Left ventricle myocardium inferior (tissue), 1 donor: ENCODE data around the gene MAPKBP1. TPM values are rescaled to one million over a fixed set of nuclear protein-coding genes. Genes with fewer than 3 reads are reported as not detected.

Experiments used
- DNase-seq: peaks from one replicate; pipeline ENCODE4 v3.0.0-alpha.2; 2020
- H3K27ac ChIP-seq: fragments of 200-600 bp; replicated peaks from 2 replicates; pipeline ENCODE4 v1.8.0; 2021
- H3K27me3 ChIP-seq: fragments of 200-600 bp; 2 replicates; pipeline ENCODE4 v1.8.0; 2021; ENCODE audit warnings: low read depth
- H3K36me3 ChIP-seq: fragments of 200-600 bp; 2 replicates; pipeline ENCODE4 v1.8.0; 2021
- H3K4me1 ChIP-seq: fragments of 200-600 bp; 2 replicates; pipeline ENCODE4 v1.8.0; 2021
- H3K4me3 ChIP-seq: fragments of 200-600 bp; 2 replicates; pipeline ENCODE4 v1.8.0; 2021; ENCODE audit warnings: mild to moderate bottlenecking, moderate library complexity
- H3K9me3 ChIP-seq: fragments of 200-600 bp; replicated peaks from 2 replicates; pipeline ENCODE4 v1.8.0; 2021
- intact Hi-C: fragments of 100-400 bp; cut with micrococcal nuclease; formaldehyde crosslinking; loops from one replicate; pipeline ENCODE4 v1.11.0; 2022
- total RNA-seq: library from RNA; stranded (reverse); fragmentation: NEBNext Ultra II Directional; extraction: Animal tissue kit (Norgen Biotek cat#: 25700); gene quantifications from one replicate; pipeline ENCODE4 v1.2.1, GENCODE V29; 2021
- TF ChIP-seq, protein P1 (sequence below): fragments of 200-600 bp; IDR thresholded peaks from 2 replicates; pipeline ENCODE4 v1.8.0; 2021; ENCODE audit warnings: antibody characterized with exemption, mild to moderate bottlenecking, borderline replicate concordance
- donor health status: DM: no; HTN: yes; CAD: no; lungs with severe emphysema.

MAPKBP1 gene
- total RNA-seq, 1 donor from 2014 or later, result 13.6 TPM

- H3K27ac ChIP-seq, result no peak overlapping the region
- TF ChIP-seq, protein P1, sequence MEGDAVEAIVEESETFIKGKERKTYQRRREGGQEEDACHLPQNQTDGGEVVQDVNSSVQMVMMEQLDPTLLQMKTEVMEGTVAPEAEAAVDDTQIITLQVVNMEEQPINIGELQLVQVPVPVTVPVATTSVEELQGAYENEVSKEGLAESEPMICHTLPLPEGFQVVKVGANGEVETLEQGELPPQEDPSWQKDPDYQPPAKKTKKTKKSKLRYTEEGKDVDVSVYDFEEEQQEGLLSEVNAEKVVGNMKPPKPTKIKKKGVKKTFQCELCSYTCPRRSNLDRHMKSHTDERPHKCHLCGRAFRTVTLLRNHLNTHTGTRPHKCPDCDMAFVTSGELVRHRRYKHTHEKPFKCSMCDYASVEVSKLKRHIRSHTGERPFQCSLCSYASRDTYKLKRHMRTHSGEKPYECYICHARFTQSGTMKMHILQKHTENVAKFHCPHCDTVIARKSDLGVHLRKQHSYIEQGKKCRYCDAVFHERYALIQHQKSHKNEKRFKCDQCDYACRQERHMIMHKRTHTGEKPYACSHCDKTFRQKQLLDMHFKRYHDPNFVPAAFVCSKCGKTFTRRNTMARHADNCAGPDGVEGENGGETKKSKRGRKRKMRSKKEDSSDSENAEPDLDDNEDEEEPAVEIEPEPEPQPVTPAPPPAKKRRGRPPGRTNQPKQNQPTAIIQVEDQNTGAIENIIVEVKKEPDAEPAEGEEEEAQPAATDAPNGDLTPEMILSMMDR, result no peak
- H3K36me3 ChIP-seq, result no peaks in the 10 kb centered on the region
- no peak for DNase-seq
- H3K27me3 ChIP-seq, result no peaks in the 10 kb centered on the region
- no peaks in the 10 kb centered on the region for H3K9me3 ChIP-seq
- H3K4me1 ChIP-seq, result peaks cover 10% of the 10 kb centered on the region
- H3K4me3 ChIP-seq, result no peak overlapping the region
- intact Hi-C loops, result no loop called here
Measured at GRCh38 chr15:41861736-41862356, 87.6 kb downstream of the MAPKBP1 start.

DNA sequence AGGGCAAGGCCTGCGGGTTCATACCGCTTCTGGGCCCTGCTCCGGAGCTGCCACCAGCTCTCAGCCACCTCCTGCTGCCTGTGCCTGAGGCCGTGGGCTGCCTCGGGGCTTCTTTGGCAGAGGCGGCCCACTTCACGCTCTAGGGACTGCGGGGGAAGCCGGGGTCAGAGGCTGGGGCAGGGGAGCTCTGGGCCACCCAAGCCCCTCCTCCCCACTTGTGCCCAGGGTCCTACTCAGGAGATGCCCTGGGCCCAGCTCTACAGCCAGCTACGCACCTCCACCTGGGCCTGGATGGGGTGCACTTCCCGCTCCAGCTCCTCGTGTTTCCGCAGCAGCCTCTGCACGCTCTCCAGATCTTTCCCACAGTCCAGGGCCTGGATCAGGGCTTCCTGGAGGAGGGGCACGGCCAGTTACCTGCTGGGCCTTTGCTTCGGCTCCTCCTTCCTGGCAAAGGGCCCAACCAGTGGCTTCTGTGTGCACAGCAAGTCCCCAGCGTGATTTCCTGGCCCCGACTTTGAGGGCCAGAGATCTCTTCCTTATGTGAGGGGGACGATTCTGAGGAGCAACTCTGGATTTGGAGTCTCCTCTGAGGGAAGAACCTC, 88.3 kb downstream of the MAPKBP1 start:
- Histone ChIP-seq H3K9me3 (no peaks in the 10 kb centered on the region), H3K36me3 (no peaks in the 10 kb centered on the region), H3K27ac (no peak overlapping the region), H3K4me3 (no peak overlapping the region), H3K4me1 (peaks cover 10% of the 10 kb centered on the region), H3K27me3 (no peaks in the 10 kb centered on the region)
- TF ChIP-seq, protein P1, result no peak
- intact Hi-C loops, result no loop called here
- DNase-seq, result no peak

GRCh38 chr15:41865490-41866055, 91.3 kb downstream of the MAPKBP1 start:
- intact Hi-C loops, result no loop called here
- DNase-seq, result no peak
- TF ChIP-seq, protein P1, result no peak

GRCh38 chr15:41866263-41866703, 92.0 kb downstream of the MAPKBP1 start:
- peaks cover 9% of the 10 kb centered on the region for H3K4me1 ChIP-seq
- intact Hi-C loops, result no loop called here
- DNase-seq, result no peak

More at GRCh38 chr15:41865490-41866055, 91.3 kb downstream of the MAPKBP1 start:
- H3K36me3 ChIP-seq, result no peaks in the 10 kb centered on the region
- no peak overlapping the region for H3K4me3 ChIP-seq
- H3K27ac ChIP-seq, result no peak overlapping the region
- H3K9me3 ChIP-seq, result no peaks in the 10 kb centered on the region
- peaks cover 2% of the 10 kb centered on the region for H3K4me1 ChIP-seq
- no peaks in the 10 kb centered on the region for H3K27me3 ChIP-seq

DNA sequence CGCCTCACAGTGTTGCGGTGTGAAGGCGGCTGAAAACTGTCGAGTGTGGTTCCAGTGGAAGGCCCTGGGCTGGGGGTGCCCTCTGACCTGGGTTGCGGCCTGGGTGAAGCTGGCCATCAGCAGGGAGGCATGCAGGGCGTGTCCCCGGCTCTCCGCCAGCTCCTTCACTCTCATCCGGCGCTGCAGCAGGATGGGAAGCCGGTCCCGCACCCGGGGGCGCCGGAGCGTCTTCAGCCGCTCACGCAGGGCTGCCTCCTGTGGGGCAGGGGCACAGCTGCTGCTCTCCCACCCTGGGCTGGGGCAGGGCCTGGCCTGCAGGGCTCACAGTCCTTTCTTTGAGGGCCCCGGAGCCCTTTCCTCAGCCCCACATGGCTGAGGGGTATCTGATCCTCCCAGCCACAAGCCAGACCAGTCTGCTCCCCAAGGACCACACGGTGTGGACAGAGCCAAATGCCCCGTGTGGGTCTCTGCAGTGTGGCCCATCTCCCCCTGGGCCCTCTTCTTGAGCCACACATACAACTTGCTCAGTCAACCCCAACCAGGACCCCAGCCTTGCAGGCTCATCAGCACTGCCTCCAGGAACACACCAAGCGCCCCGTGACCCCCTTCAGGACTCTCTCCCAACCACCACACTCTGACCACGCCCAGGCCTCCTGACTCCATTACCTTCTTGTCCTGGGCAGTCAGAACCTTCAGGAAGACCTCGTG, 92.7 kb downstream of the MAPKBP1 start:
- Histone ChIP-seq H3K27ac (no peak overlapping the region), H3K9me3 (no peaks in the 10 kb centered on the region), H3K4me3 (no peak overlapping the region), H3K4me1 (peaks cover 10% of the 10 kb centered on the region), H3K36me3 (no peaks in the 10 kb centered on the region), H3K27me3 (no peaks in the 10 kb centered on the region)
- TF ChIP-seq, protein P1, result no peak
- no peak for DNase-seq
- intact Hi-C loops, result no loop called here

More at GRCh38 chr15:41866263-41866703, 92.0 kb downstream of the MAPKBP1 start:
- H3K36me3 ChIP-seq, result no peaks in the 10 kb centered on the region
- H3K27ac ChIP-seq, result no peak overlapping the region
- no peaks in the 10 kb centered on the region for H3K9me3 ChIP-seq
- TF ChIP-seq, protein P1, result no peak
- no peak overlapping the region for H3K4me3 ChIP-seq
- H3K27me3 ChIP-seq, result no peaks in the 10 kb centered on the region
